ENCODE measurements around the gene AUTS2.

The AUTS2 gene

DNA sequence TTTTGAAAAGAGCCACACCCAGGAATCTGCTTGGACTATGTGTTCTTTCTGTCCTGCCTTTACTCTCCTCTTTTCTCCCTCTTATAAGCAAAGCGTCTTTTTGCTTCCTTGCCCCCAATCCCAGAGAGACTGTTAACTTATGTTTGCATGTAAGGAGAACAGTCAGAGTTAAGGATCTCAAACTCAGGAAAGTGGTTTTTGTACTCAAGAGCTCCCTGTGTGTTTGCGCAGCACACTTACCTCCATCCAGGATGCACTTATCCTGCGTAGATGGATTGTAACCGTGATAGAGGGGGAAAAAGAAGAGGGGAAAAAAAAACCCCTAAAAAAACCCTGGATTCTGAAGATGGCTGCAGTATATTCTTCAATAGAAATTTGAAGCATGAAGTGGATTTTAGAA is 228.9 kb downstream of the AUTS2 start:
- DNase-seq, result no peak

DNA sequence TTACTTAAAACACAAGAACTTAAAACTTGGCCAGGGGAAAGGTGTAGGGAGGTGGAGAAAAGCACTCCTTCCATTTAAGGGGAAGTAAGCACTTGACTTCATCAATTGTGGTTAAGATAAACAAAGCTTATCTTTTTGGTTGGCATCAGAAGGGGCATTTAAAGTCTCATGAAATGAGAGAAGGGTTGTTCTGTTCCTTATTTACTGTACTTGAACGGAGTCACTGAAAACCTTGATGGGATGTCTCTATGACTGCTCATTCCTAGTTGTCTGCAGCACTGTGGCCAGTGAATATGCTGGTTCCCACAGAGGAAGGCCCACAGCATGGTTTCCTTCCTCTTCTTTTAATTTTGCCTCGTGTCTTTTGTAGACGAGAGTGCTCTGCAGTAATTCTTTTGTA is 229.3 kb downstream of the AUTS2 start:
- DNase-seq, result no peak

DNA sequence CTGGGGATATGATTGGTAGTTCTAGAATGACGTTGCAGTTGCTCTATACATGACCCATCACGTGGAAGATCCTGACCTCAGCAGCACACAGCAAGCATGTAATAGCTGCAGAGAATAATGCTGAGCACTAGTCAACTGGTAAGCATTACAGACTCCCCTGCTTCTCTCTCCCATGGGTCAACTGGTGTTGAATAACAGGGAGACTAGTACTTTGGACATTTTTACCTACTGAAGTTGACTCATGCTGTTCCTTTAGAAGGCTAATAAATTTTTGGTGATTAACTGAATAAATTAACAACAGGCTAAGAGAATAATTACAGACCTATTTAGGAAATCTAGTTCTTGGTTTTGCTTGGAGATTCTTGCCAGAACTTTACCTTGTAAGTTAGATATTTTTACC is 234.1 kb downstream of the AUTS2 start:
- DNase-seq, result no peak

DNA sequence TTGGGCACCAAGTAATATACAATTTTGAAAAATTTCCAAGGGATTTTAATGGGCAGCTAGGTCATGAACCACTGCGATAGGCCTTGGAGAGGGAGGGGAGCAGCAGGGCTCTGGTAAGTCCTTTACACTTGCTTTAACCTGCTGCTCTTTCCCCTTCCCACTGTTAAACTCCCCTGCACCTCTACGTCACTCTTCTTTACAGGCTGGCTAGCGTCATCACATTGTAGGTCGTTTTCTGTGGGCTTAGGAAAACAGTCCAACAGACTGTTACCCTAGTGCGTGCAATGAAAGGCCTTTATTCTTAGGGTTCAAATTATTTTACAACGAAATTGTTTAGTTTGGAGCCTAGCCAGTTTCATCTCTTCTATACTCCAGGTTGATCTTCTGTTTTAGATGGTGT is 235.7 kb downstream of the AUTS2 start:
- no peak for DNase-seq

DNA sequence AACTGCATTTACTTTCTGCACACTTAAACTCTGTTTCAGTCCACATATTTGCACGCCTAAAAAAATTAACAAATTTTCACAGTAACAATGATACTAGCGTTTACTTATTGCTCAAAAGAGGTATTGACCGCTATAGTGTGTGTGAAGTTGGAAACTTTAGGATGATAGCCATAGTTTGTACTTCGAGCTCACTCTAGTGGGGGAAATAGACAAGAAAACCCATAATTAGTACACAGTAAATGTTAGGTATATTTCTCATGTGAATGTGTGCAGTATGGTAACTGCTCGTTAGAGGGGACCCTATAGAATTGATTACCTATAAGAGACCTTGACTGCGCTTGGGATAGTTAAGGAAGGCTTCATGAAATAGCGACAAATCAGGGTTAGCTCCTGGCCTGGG is 238.4 kb downstream of the AUTS2 start:
- no peak for DNase-seq

DNA sequence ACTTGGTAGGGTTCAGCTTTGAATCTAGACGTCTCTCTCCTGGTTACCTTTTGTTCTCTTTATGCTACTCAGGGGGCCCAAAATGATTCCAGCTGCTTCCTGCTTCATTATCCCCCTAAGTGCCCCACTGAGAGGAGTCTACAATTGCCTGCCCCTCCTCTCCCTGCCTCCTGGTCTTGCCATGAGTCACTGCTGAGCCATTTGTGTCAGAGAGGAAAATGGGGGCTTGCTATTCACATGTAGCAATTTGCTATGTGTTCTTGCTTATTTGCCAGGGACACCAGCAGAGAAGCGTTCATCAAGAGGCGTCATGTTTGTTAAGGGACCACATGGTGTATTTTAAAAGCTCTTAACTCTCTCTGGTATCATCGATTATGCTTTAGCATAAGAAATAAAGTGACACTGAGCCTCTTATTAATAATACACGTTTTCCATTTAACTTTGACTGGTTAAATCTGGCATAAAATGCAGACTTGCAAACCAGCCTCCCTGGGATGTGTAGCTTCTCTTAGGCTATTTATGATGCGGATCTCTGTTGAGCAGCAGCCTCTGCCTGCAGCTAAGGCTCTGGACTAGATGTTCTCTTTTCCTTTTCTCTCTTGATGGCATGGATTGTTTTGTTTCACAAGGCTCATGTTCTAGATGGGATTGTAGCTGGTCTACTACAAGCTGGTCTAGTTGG is 239.3 kb downstream of the AUTS2 start:
- no peak for DNase-seq

DNA sequence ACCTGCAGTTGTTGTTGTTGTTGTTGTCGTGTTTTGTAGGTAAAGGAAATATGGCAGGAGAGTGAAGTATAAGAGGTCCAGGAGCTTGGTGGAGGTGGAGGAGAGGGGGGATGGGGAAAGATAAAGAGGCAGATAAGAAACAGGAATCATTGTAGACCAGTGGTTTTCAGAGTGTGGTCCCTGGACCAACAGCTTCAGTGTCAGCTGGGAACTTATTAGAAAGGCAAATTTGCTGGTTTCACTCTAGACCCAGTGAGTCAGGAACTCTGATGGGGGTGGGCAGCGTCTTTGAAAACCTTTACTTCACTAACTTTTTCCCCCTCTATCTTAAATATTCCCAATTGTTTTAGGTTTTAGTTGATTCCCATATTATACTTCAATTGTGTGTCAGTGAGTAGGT is 241.5 kb downstream of the AUTS2 start:
- no peak for DNase-seq

DNA sequence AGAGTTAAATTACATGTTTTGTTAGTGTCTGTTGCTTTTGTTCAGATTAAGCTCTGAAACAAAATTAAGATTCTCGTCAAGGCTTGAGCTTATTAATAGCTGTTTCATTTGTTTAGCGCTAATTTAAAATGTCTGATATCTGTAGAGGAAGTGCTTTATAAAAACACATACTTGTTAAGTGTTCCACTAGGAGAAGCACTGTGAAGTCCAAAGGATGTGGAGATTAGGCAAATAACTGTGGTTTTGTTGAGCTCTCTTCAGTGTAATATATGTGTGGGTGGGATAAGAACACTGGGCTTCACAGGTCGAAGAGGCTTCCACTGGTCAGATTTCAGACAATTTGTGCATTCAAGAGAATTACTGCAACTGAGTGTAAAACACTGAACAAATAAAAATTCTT is 242.0 kb downstream of the AUTS2 start:
- DNase-seq, result no peak

DNA sequence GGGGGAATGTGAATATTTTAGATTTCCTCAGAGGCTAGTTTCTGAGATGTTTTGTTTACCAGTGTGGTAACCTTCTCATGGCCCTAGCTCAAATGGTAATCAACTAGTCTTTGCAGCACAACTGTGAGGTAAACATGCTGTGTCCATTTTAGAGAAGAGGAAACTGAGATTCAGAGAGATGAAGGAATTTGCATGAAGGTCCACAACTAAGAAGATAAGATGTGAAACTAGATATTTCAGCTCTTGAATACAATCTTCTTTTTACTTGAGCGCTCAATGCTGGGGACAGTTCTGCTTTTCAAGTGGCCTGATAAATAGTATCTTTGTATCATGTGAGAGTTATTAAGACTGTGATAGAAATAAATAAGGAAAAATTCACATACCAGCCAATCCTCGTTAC is 245.4 kb downstream of the AUTS2 start:
- DNase-seq, result no peak

DNA sequence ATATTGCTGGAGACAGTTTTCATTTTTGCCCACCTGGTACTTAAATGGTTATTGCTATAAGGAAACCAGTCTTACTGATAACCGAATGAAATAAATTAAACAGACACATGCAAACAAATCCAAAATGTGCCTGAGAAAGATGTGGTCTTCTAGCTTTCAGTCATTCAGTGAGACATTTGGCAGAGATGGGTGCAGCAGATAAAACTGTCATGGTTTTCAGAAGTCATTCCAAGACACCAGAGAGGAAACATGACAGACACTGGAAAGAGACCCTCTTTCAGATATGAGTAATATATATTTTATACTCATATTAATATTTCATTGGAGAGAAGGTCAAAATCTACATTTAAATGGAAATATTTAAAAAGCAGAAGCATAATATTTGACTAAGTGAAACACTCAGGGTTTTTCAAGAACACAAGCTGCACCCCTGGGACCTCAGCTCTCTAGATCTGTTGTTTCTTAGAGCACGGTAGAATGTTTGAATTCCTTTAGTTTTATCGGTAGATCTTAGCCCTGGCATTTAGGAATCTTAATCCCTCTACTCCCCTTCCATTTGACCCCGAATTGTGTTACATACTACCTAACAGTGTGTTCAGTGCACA is 246.1 kb downstream of the AUTS2 start:
- DNase-seq, result no peak

DNA sequence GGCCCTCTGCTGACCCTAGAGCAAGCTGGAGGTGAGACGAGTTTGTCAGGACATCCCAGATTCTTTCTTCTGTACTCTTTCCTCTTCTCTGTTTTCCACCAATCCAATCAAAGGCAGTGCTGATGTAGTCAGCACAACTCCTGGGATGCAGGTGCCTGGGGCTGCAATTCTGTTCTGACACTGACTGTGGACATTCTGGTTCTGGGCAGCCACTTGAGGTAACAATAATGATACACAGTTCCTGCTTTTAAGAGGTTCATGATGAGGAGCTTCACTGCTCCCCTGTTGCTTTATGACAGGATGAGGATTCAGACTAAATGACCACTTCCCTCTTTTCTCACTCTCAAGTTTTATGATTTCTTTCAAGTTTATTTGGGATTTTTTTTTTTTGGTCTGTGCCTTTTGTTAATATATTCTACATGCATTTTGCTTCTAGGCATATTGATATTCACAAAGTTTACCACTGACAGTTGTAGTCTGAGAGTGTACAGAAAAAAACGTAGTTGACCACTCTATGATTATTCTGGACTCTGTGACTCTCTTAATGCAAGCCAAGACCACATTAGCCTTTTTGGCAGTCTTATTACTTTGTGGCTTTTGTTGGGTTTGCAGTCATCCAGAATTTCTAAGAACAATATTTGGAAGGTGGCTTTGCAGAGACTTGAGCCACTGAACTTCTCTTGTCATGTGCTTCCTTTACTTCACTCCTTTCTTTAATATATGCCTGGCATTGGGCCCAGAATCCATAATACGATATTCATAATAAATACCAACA is 247.6 kb downstream of the AUTS2 start:
- no peak for DNase-seq

DNA sequence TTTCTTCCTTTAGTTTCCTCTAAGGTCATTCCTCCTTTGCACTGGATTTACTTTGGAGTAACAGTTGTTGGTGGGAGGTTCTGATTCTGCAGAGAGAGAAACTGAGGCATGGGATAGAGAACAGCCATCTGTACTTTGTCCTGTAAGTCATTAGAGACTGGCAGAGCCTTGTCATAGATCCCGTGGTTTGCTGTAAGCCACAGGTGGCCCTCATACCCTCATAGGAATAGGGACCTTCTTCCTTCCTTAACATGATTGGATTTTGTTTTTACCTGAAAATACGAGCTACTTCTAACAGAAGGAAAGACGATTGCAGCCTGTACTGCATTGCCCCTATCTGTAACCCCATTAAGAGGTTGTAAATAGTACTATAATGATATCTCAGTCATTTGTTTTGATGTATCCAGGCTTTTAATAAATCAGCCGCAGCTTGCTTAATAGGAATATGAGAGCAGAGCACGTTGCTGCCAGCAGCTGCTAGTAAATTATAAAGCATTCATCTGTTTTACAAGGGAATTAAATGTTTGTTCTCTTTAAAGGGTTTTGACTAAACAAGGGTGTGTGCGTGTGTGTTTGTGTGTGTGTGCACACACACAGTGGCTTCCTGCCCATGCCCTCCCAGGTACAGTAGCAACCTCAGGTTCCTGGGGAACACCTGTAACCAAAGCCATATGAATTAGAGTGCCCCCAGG is 249.8 kb downstream of the AUTS2 start:
- DNase-seq, result no peak

DNA sequence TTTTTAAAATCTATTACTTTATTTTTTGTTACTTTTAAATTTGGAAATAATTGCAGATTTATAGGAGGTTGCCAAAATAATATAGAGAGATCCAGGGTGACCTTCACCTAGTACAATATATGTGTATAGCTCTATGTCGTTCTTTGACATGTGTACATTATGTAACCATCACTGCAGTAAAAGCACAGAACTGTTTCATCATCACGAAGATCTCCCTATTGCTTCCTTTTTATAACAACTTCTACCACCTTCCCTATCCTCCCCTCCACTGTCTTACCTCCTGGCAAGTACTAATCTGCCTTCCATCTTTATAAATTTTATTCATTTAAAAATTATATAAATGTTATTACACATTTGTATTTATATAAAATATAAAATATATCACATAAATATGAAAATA is 251.0 kb downstream of the AUTS2 start:
- DNase-seq, result no peak

DNA sequence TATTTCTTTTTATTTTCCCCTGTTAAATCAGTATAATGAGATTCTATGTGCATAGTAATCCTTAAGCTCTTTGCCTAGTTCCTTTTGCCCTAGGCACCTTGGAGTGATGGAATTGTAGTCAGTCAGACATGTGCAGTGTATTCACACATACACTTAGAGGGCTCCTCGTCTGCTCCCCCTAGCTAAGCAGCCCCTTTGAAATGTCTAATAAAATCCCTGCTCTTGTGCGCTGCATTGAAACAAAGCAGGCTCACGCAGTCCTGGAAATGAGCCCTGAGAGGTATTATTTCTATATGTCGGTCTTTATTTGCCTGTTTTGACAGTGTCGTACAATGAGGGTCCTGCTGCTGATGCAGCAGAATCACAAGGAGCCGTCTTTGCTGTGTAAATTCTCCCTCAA is 258.7 kb downstream of the AUTS2 start:
- DNase-seq, result no peak

DNA sequence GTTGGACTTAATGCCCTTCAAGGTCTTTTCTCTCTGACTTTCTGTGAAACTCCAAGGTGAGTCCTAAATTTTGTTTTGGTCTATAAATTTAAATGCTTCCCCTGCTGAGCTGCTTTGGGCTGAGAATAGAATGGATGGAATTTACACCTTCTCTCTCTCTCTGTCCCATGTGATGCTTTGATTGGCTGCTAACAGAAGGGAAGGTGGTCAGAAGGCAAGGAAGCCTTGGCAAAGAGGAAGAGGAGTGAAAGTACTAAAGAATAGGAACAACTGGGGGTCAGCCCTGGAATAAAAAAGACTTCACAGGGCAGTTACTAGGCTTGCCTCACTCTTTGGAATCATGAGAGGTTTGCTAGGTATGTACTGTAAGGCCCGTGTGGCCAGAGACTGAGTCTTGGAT is 260.2 kb downstream of the AUTS2 start:
- no peak for DNase-seq

DNA sequence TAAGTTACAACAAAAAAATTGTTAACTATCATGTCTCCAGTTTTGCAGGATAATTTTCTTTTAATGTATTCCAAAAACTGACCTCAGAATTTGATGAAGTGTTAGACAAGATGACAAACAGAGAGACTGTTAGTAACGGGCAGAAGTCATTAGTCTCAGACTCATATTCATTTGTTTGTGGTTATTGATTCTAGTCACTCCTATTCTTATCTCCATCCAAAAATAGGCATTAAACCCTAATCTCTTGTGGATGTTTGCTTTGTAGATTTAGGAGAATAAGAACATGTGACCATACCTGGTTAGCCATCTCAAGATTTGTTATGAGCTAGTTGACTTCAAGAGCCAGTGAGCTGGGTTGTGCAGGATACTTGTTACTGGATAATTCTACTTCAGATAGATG is 261.1 kb downstream of the AUTS2 start:
- no peak for DNase-seq

DNA sequence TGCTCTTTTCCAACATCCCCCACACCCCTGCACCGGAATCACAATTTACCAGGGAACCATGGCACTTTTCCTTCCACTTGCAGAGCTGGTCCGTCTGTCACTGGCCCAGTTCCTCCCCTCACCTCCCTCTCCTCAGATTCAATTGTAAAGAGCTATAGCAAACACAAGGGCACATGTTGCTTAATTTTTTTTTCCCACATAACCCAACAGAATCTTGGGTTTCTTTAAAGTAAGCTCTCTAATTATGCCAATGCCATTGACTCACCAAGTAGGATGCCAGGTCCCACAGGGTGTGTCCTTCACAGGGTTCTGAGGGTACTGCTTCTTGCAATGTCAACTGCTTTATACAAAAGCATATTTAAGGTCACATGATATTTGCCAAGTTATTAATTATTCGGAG is 262.2 kb downstream of the AUTS2 start:
- DNase-seq, result no peak

DNA sequence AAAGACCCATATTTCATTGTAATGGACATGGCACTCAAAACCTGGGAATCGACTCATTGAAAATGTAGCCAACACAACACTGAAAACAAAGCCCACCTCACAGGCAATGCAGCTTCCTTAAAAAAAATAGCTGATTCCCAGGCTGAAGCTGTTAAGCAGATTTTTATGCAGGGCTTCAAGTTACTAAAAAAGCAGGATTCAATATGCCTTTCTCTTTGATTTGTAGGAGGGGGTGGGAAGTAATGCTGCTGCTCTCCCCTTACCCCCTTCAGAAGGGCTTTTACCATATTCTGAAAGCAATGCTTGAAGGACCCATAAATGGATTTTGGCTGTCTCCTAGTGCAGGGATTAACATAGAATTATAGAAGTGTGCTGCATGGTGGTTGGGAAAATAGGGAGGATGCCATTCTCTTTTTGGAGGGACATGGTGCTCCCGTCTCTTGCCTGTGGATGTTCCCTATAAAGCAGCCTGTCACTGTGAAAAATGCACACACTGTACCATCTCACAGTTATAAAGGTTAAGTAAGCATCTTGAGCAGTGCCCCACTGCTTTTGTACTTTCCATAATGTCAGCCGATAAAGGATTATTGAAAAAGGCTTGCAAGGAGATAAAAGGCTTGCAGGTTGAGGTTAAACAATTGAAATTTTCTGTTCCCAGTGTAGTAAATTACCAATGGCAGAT is 262.8 kb downstream of the AUTS2 start:
- DNase-seq, result no peak

DNA sequence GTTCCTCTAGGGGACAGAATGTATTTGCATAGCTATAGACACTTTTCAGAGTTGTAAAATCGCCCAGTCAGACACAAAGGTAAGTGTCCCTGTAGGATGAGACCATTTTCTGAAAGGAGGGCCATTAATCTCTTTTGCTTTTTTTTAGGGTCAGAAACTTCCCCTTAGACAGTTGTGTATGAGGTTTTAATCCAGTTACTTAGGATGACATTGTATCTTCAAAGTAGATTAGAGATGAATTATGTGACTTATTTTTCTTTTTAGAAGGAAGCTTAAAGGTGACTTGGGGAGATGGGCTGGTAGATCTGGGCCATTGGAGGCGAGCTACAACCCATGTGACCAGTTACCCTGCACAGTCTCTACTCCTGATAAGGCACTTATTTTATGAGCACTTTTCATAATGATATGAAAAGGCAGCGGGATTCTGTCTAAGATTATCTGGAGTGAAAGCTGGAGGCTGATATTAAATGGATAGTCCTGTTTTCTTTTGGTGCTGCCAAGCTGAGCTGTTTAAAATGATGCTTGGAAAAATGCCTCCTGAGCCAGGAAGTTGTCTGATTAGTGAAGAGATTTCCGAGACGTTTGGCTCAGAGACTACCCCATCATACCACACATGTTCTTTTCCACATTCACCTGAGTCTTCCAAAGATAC is 264.3 kb downstream of the AUTS2 start:
- DNase-seq, result no peak

DNA sequence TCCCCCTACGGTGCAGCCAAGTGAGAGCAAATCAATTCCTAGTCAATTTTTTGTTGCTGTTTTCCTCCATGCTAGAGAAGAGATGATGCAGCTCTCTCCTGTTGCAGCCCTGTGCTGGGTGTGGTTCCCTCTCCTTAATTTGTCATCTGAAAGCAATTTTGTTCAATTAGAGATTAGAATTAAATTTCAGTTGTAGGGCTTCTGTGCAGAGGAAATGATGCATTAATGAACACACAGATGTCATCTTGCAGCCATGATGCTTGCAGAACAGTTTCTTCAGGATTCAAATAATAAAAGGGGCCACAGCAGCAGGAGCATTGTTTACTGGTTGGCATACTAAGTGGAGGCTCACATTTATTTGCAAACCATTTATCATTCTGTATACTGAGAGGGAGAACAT is 266.0 kb downstream of the AUTS2 start:
- DNase-seq, result no peak

DNA sequence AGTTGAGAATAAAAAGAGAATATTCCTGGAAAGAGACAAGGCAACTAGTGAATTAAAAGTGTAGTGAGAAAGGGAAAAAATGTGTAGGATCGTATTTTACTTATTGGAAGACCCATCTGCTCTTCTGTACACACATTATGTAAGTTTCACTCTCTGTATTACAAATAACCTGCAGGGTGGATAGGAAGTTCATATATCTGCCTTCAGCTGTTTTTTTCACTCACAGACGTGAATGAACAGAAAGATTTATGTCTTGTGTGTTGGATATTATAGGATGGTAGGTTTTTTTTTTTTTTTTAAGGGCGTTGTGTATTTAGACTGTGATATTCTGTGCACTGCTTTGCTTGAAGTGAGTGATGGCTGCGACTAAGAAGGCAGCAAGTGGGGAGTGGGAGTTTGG is 266.5 kb downstream of the AUTS2 start:
- no peak for DNase-seq

DNA sequence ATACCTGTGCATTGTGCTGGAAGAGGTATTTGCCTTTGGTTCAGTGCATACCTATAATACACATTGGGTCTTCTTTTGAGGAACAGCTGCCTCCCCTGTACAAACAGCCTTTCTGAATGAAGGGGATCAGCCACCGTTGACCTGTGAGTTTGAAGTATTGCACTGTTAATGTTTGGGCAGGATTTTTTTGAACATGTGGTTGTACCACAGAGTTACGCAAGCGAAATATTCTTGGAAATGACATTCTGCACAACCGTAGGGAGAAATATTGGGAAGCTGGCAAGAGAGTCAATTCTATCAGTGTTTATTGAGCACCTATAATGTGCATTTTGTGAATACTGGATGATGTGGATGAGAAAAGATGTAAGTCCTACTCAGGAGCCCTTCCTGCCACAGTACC is 270.6 kb downstream of the AUTS2 start:
- DNase-seq, result no peak

All from stimulated activated CD4-positive, alpha-beta T cell treated with anti-CD3 and anti-CD28 coated beads, Interleukin-4, amount 100 ng/mL, for 1 hour (primary cell).